BLaER1 (cell line): ENCODE data around the gene IGF1.

Source experiments
- H3K27ac ChIP-seq: shearing (Covaris generic); formaldehyde crosslinking; 2 replicates; pipeline ENCODE4 v1.8.1; 2022
- H3K27me3 ChIP-seq: shearing (Covaris generic); formaldehyde crosslinking; 2 replicates; pipeline ENCODE4 v1.8.1; 2022
- H3K36me3 ChIP-seq: shearing (Covaris generic); formaldehyde crosslinking; 2 replicates; pipeline ENCODE4 v1.8.1; 2022
- H3K4me1 ChIP-seq: shearing (Covaris generic); formaldehyde crosslinking; 2 replicates; pipeline ENCODE4 v1.8.1; 2022
- H3K4me2 ChIP-seq: shearing (Covaris generic); formaldehyde crosslinking; 2 replicates; pipeline ENCODE4 v1.8.1; 2022
- H3K4me3 ChIP-seq: shearing (Covaris generic); formaldehyde crosslinking; 2 replicates; pipeline ENCODE4 v1.8.1; 2022
- H3K9ac ChIP-seq: shearing (Covaris generic); formaldehyde crosslinking; 2 replicates; pipeline ENCODE4 v1.8.1; 2022
- H3K9me3 ChIP-seq: shearing (Covaris generic); formaldehyde crosslinking; 2 replicates; pipeline ENCODE4 v1.8.1; 2022
- H4K20me1 ChIP-seq: shearing (Covaris generic); formaldehyde crosslinking; 2 replicates; pipeline ENCODE4 v1.8.1; 2022
- Cebpa-rat ChIP-seq: shearing (Covaris generic); IDR thresholded peaks from 2 replicates; pipeline ENCODE4 v1.8.1; 2022

IGF1 gene

DNA sequence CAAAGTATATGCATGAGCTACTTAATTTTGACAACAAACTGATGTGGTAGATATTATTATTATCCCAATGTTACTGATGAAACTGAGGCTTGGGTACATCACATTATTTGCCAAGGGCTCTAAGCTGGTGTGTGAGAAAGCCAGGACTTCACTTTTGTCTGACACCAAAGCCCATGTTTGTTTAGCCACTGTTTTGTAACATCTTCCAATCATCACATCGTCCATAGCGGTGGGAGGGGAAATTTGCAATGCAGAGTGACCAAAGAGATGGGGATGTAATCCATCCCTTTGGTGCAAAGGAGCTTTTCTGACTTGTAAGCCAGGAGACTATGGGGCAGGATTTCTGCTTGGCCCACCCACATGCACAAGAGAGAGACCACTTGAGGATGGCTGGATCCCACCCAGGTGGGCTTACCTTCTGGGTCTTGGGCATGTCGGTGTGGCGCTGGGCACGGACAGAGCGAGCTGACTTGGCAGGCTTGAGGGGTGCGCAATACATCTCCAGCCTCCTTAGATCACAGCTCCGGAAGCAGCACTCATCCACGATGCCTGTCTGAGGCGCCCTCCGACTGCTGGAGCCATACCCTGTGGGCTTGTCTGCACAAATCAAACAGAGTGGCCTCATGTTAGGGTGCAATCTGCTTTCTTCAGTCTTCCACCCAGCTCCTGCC lies 61.1 kb downstream of the IGF1 start:
- Histone ChIP-seq H3K4me2 (no peak overlapping the region), H3K27ac (no peak overlapping the region), H3K36me3 (no peaks in the 10 kb centered on the region)

DNA sequence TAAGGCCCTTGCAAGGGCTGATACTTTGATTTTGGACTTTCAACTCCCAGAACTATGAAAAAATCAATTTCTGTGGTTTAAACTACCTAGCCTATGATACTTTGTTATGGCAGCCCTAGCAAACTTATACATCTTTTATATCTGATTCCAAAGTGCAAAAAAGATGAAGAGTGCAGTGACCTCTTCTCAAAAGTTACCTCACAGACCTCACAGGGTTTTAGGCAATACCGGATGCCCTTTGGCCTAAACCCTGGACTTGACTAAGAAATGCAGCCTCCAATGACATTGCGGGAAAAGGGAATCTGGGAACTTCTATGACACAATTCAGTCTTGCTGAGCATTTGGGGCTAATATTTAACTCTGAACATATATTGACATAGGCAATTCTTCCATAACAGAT lies 63.3 kb downstream of the IGF1 start:
- Histone ChIP-seq H3K27ac (no peak overlapping the region), H3K27me3 (no peaks in the 10 kb centered on the region), H3K9me3 (no peaks in the 10 kb centered on the region), H3K4me1 (no peaks in the 10 kb centered on the region), H3K36me3 (no peaks in the 10 kb centered on the region), H3K9ac (no peak overlapping the region), H3K4me3 (no peak overlapping the region), H4K20me1 (no peaks in the 10 kb centered on the region), H3K4me2 (no peak overlapping the region)
- no peak for TF ChIP-seq Cebpa-rat

More for the DNA sequence above, 61.1 kb downstream of the IGF1 start:
- Histone ChIP-seq H3K9me3 (no peaks in the 10 kb centered on the region), H3K9ac (no peak overlapping the region), H3K4me1 (no peaks in the 10 kb centered on the region), H3K27me3 (no peaks in the 10 kb centered on the region), H3K4me3 (no peak overlapping the region), H4K20me1 (no peaks in the 10 kb centered on the region)
- no peak for TF ChIP-seq Cebpa-rat

GRCh38 chr12:102415515-102415914 lies 64.8 kb downstream of the IGF1 start:
- no peak overlapping the region for H3K4me3 ChIP-seq
- no peaks in the 10 kb centered on the region for H3K4me1 ChIP-seq
- H3K9me3 ChIP-seq = no peaks in the 10 kb centered on the region
- H3K9ac ChIP-seq = no peak overlapping the region
- H3K27ac ChIP-seq = no peak overlapping the region
- H3K27me3 ChIP-seq = no peaks in the 10 kb centered on the region
- TF ChIP-seq Cebpa-rat = no peak
- H3K36me3 ChIP-seq = no peaks in the 10 kb centered on the region
- H4K20me1 ChIP-seq = no peaks in the 10 kb centered on the region
- no peak overlapping the region for H3K4me2 ChIP-seq

- no peak overlapping the region for H3K4me3 ChIP-seq
- no peaks in the 10 kb centered on the region for H3K9me3 ChIP-seq
- no peaks in the 10 kb centered on the region for H3K4me1 ChIP-seq
- H4K20me1 ChIP-seq = no peaks in the 10 kb centered on the region
- H3K27me3 ChIP-seq = no peaks in the 10 kb centered on the region
- H3K9ac ChIP-seq = no peak overlapping the region
- H3K27ac ChIP-seq = no peak overlapping the region
- H3K4me2 ChIP-seq = no peak overlapping the region
- H3K36me3 ChIP-seq = no peaks in the 10 kb centered on the region
- TF ChIP-seq Cebpa-rat = no peak
Observed at GRCh38 chr12:102413396-102413795, 67.0 kb downstream of the IGF1 start.

- H3K4me2 ChIP-seq = no peak overlapping the region
- no peaks in the 10 kb centered on the region for H3K9me3 ChIP-seq
- no peaks in the 10 kb centered on the region for H3K4me1 ChIP-seq
- H3K36me3 ChIP-seq = no peaks in the 10 kb centered on the region
- no peak for TF ChIP-seq Cebpa-rat
- H3K27ac ChIP-seq = no peak overlapping the region
- no peaks in the 10 kb centered on the region for H3K27me3 ChIP-seq
- H3K9ac ChIP-seq = no peak overlapping the region
- H3K4me3 ChIP-seq = no peak overlapping the region
- no peaks in the 10 kb centered on the region for H4K20me1 ChIP-seq
Observed at GRCh38 chr12:102410511-102410910, 69.9 kb downstream of the IGF1 start.

DNA sequence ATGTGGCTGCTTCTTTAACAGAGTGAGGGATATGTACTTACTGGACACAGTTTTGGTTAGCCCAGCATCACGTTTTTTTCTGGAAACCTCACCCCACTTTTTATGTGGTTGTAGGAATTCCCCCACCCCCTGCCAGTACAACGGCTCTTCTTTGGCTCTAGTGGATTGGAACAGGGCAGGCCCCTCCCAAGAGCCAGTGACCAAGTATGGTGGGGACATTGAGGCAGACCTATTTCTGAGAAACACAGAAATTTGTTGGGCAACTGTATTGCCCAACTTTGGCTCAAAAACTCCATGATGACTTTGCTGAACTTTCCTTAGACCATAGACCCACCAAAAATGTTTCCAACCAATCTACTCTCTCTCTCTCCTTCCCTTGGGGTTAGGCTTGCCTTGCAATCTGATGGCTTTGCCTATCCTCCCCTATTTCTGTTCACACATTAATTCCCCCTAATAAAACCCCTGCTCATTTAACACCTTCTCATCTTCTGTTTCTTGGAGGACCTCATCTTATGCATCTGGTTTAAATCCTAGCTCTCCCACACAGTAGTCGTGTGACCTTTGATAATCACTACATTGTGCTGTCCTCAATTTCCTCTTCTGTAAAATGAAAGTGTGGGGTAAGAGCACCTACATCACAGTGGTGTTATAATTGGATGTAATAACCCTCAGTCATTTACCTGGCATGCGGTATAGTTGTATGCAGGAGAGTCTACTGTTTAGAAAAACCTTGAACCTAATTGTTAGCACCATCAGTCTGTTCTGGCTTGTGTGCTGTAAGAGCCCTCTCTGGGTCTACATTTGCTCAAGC lies 71.7 kb downstream of the IGF1 start:
- H3K27ac ChIP-seq = no peak overlapping the region
- H3K4me3 ChIP-seq = no peak overlapping the region
- H4K20me1 ChIP-seq = no peaks in the 10 kb centered on the region
- H3K9ac ChIP-seq = no peak overlapping the region
- H3K9me3 ChIP-seq = no peaks in the 10 kb centered on the region
- no peaks in the 10 kb centered on the region for H3K4me1 ChIP-seq
- H3K4me2 ChIP-seq = no peak overlapping the region
- no peaks in the 10 kb centered on the region for H3K36me3 ChIP-seq
- no peak for TF ChIP-seq Cebpa-rat
- H3K27me3 ChIP-seq = no peaks in the 10 kb centered on the region

DNA sequence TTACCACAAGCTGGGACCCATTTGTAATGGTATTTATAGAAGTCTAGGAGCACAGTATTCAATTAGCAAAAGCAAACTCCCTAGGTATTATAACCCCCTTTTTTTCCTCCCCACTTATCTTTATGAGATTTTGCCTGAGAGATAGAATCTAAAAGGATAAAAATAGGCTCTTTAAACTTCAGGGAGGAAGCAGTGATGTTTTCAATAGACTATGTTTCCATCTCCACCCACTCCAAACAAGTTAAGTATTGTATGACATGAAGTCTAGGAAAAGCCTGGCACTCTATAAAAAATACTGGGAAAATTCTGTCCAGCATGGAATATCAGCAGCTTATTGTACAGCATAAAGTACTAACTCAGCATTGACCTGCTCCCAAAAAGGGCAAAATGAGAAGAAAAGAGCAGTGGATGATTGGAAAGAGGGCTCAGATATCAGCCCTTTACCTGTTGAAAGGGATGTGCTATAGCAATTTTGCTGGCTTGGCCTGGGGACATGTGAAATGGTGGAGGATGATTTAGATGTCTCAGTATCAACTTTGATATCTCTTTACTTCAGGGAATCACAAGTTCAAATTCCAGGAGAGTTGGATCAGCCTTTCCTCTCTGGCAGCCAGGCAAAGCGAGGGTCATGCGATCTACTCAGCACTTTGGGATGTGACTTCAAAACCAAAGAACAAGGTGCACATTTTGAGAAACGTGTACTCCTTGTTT lies 72.4 kb downstream of the IGF1 start:
- Histone ChIP-seq H3K4me1 (no peaks in the 10 kb centered on the region), H3K4me2 (no peak overlapping the region), H3K9ac (no peak overlapping the region), H3K9me3 (no peaks in the 10 kb centered on the region), H3K36me3 (no peaks in the 10 kb centered on the region), H3K27me3 (no peaks in the 10 kb centered on the region), H4K20me1 (no peaks in the 10 kb centered on the region), H3K4me3 (no peak overlapping the region), H3K27ac (no peak overlapping the region)
- TF ChIP-seq Cebpa-rat = no peak

GRCh38 chr12:102406033-102406584 lies 74.3 kb downstream of the IGF1 start:
- TF ChIP-seq Cebpa-rat = no peak
- no peaks in the 10 kb centered on the region for H3K4me1 ChIP-seq
- H3K4me3 ChIP-seq = no peak overlapping the region
- H3K27me3 ChIP-seq = no peaks in the 10 kb centered on the region
- H3K9me3 ChIP-seq = no peaks in the 10 kb centered on the region
- H4K20me1 ChIP-seq = no peaks in the 10 kb centered on the region
- H3K9ac ChIP-seq = no peak overlapping the region
- no peak overlapping the region for H3K4me2 ChIP-seq
- no peak overlapping the region for H3K27ac ChIP-seq
- H3K36me3 ChIP-seq = no peaks in the 10 kb centered on the region

DNA sequence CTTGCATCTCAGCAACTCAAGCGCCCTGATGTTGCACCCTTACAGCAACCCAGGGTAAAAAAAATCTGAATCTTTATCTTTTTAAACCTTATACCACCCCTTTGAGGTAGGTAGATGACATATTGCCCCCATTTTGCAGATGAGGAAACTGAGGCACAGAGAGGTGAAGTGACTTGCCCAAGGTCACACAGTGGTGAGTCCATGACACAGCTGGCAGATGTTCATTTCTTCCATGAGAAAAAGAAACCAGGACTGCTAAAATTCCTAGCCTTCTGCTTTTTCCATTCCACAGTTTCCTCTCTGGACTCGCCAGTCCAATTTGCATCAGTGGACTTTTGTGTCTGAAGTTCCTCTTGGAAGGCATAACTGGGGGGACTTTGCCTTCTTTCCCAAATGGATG lies 79.3 kb downstream of the IGF1 start:
- no peaks in the 10 kb centered on the region for H4K20me1 ChIP-seq
- no peak overlapping the region for H3K4me3 ChIP-seq
- no peaks in the 10 kb centered on the region for H3K4me1 ChIP-seq
- no peak overlapping the region for H3K9ac ChIP-seq
- no peaks in the 10 kb centered on the region for H3K36me3 ChIP-seq
- H3K27ac ChIP-seq = no peak overlapping the region
- no peaks in the 10 kb centered on the region for H3K9me3 ChIP-seq
- no peak for TF ChIP-seq Cebpa-rat
- no peaks in the 10 kb centered on the region for H3K27me3 ChIP-seq
- no peak overlapping the region for H3K4me2 ChIP-seq

DNA sequence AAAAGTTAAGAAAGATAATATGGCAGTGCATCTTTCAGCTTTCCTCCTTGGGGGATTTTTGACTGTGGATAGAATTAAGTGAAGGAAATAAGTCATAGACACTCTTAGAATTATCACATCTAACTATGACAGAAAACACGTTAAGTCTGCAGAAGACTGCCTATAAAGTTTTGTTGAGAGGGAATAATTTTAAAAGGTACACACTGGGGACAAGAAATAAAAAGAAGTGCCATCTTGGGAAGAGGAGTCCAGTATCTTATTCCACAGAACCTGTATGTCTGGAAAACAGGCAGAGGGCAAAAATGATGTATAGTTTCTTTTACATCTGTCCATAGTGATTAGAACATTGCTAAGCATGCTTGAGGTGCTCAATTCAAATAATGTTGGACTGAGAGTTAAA lies 80.7 kb downstream of the IGF1 start:
- Histone ChIP-seq H3K9me3 (no peaks in the 10 kb centered on the region), H3K27me3 (no peaks in the 10 kb centered on the region), H3K27ac (no peak overlapping the region), H3K9ac (no peak overlapping the region), H3K36me3 (no peaks in the 10 kb centered on the region), H4K20me1 (no peaks in the 10 kb centered on the region), H3K4me2 (no peak overlapping the region), H3K4me3 (no peak overlapping the region), H3K4me1 (no peaks in the 10 kb centered on the region)
- no peak for TF ChIP-seq Cebpa-rat
